Measurements from ENCODE around the gene JRKL.

The JRKL gene

DNA sequence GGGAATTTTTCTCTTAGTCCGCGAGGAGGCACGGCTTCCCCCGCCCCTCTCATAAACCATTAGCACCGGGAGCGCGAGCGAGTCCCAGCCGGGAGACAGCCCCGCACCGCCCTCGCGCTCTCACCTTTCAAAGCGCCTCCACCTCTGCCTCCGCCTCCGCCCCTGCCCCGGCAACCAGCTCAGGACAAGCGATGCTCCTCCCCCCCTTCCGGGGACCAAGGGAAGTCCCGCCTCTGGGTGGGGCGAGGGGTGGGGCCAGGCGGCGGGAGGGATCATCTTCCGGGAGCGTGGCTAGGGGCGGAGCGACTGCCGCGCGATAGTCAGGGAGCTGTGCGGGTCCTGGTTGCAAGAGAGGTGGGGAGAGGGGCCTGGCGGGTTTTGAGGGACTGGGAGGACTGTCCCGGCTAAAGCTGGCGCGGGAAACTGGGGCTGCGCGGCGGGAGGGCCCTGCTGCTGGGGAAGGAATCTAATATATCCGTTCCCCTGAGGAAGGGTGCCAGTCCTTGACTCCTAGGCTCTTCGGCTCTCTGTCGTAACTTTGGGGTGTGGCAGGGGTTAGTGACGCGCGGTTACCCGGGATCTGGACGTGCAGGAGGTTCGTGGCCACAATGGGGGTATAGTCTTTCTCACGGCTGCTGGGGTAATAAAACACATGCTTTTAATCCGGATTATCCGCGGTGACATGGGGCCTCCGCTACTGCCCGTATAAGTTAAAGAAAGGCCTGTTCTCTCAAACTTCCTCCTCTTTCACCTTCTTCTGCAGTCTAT is at the start of gene JRKL, which contains the start of gene CCDC82:
Gene JRKL, plus strand, starts transcription at position 294 of the 768 bp plus-strand sequence. CDS start 637 bp downstream, outside the sequence.
Gene CCDC82, minus strand, starts transcription at position 193 of the 768 bp plus-strand sequence. CDS start 5,165 bp downstream, outside the sequence.
- peak; percentile 94 to 96 for DNase-seq

DNA sequence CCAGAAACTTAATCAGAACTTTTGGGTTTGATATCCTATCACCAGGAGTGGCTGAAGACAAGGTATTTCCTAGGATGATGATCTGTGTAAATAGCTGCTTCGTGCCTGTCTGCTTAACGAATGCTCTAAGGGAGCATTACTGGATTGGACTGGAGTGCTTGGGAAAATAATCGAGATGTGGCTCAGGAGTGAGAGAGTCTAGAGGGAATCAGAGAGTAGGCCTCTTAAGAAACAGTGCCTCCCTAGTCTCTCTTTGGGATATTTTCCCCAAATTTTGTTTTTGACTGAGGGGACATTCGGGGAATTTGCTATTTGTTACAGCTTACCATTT is 49.3 kb upstream of the JRKL start:
- DNase-seq, result no peak

GRCh38 chr11:96341211-96342013 is 48.4 kb upstream of the JRKL start:
- no peak for DNase-seq

- DNase-seq, result no peak
Observed at GRCh38 chr11:96342014-96342960, 47.5 kb upstream of the JRKL start.

- DNase-seq, result peak; percentile 88 to 92
Observed at GRCh38 chr11:96342961-96343711, 46.7 kb upstream of the JRKL start, which contains the start of gene MAML2. Gene MAML2, minus strand, starts transcription at chr11:96343195. Its CDS starts 1,300 bp downstream, at chr11:96341895.

DNA sequence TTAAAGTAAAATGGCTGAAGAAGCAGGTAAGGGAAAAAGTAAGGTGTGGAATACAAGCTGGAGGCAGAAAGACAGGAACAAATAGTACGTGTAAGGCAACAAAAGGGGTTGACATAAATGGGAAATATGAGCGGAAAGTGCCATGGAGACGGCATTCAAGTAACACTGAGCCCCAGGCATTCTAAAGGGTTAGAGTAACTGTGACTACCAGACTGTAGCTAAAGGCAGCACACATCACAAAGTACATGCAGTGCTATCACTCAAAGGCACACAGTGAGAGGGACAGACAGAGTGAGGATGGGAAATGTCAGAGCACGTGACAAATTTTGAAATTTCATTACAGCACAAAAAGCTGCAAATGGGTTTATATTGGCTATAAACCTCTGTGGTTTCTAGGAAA is 33.0 kb upstream of the JRKL start:
- peak; percentile 16 to 55 for DNase-seq

- DNase-seq, result no peak
Observed at GRCh38 chr11:96357794-96358193, 32.0 kb upstream of the JRKL start.

DNA sequence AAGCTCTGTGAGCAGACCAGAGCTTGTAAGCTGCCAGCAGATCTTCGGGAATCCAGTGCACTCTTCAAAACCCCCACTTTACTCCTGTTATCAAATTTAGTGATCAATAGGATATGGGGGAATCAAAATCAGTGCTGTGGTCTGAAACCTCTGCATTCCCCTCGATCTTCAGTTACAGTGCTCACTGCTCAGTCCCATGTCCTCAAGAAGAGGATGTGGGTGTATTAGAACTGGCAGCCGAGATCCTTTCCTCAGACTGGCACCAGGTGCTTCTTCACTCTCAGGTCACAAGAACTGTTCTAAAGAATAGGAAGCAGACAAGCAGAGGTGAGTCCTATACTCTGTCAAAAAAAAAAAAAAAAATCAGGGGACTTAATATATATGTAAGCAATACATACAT is 31.5 kb upstream of the JRKL start:
- DNase-seq, result no peak

DNA sequence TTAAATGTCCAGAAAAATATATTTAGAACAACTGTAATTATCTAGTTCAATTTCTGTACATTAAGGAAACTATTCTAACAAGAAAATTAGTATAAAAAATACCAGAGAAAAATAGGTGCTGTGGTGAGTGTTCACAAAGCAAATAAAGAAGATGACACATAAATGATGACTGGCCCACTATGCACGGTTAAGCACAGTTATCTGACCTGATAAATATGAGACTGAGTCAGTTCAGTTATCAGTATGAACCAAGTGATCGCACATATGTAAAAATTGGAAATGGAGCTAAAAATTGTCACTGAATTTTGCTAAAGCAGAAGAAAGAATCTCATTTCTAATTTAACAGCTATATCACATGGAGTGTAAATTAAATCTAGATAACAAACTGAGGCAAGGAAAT is 28.0 kb upstream of the JRKL start:
- no peak for DNase-seq

- DNase-seq, result no peak
Observed at GRCh38 chr11:96365493-96365892, 24.3 kb upstream of the JRKL start.

GRCh38 chr11:96366024-96366423 is 23.8 kb upstream of the JRKL start:
- no peak for DNase-seq

GRCh38 chr11:96367342-96367741 is 22.5 kb upstream of the JRKL start:
- no peak for DNase-seq

DNA sequence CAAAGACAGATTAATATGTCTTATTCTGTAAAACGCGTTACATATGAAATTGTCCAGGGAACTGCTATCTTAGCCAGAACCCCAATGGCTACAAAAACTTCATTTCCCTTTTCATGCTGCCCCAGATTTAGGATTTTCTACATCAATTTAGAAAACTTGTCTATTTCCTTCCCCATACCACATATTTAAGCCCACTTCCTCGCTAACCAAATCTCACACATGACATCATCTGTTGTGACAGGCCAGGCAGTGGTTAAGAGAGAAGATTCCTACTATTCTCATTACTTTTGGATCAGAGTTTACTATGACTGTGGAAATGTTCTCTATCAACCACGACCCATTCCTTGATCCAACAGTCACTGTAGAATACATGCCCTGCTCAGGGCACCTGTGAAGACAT is 16.0 kb upstream of the JRKL start:
- no peak for DNase-seq

- DNase-seq, result no peak
Observed at GRCh38 chr11:96376796-96377195, 13.0 kb upstream of the JRKL start.

GRCh38 chr11:96384156-96384555 is 5.7 kb upstream of the JRKL start:
- DNase-seq, result peak; percentile 14 to 39

GRCh38 chr11:96385187-96385586 is 4.6 kb upstream of the JRKL start:
- no peak for DNase-seq

GRCh38 chr11:96388891-96389719 is 708 bp upstream of the JRKL start:
- DNase-seq, result peak; percentile 52 to 70

GRCh38 chr11:96390488-96390792 is 627 bp downstream of the JRKL start:
- DNase-seq, result no peak

- DNase-seq, result no peak
Observed at GRCh38 chr11:96391698-96392307, 2.0 kb downstream of the JRKL start.

GRCh38 chr11:96393753-96394348 is 4.0 kb downstream of the JRKL start:
- peak; percentile 24 to 44 for DNase-seq

All from NCI-H2081 (cell line).